ENCODE data around the gene SSB.
"Not testable (repeated sequence)": the region's sequence is repeated elsewhere in the genome, so short reads cannot be mapped to it uniquely, and the experiment has no call there.

SSB gene

DNA sequence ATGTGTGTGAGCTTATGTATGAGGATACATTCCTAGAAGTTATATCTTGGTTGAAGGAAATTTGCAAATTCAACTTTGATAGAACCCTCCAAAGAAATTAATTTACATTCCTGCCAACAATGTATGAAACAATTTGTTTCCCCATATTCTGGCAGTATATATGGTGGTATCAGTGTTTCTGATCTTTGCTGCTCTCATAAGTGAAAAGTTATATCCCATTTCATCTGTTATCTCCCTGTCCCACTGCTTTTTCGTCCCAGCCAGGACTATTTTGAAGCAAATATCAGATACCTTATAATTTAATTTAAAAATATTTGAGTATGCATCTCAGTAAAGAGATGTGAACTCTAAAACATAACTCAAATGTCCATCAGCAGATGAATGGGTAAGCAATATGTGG lies 35.7 kb downstream of the SSB start:
- TF ChIP-seq, protein P1, sequence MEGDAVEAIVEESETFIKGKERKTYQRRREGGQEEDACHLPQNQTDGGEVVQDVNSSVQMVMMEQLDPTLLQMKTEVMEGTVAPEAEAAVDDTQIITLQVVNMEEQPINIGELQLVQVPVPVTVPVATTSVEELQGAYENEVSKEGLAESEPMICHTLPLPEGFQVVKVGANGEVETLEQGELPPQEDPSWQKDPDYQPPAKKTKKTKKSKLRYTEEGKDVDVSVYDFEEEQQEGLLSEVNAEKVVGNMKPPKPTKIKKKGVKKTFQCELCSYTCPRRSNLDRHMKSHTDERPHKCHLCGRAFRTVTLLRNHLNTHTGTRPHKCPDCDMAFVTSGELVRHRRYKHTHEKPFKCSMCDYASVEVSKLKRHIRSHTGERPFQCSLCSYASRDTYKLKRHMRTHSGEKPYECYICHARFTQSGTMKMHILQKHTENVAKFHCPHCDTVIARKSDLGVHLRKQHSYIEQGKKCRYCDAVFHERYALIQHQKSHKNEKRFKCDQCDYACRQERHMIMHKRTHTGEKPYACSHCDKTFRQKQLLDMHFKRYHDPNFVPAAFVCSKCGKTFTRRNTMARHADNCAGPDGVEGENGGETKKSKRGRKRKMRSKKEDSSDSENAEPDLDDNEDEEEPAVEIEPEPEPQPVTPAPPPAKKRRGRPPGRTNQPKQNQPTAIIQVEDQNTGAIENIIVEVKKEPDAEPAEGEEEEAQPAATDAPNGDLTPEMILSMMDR (IDR thresholded peaks at IDR 0.05; ENCODE audit: low read depth, low read length, missing control alignments) = no peak
- no peak for DNase-seq (ENCODE audit: extremely low read depth, low read depth)
- no peak overlapping the region for H3K4me3 ChIP-seq (replicated peaks; ENCODE audit: low read depth, low read length)

DNA sequence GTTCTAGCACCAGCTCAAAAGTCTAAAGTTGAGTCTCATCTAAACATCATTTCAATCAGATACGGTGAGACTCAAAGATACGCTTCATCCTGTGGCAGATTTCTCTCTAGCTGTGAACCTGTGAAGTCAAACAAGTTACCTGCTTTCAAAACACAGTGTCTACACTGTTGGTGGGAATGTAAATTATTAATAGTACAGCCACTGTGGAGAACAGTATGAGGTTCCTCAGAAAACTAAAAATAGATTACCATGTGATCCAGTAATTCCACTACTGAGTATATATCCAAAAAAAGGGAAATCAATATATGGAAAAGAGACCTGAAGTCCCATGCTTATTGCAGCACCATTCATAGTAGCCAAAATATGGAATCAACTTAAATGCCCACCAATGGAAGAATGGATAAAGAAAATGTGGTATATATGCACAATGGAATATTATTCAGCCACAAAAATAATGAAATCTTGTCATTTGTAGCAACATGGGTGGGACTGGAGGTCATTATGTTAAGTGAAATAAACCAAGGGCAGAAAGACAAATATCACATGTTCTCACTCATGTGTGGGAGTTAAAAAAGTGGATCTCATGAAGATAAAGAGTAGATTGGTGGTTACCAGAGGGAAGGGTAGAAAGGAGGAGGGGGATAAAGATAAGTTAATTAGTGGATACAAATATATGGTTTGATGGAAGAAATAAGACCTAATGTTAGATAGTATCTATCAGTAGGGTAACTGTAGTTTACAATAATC lies 40.2 kb downstream of the SSB start:
- H3K4me3 ChIP-seq (replicated peaks; ENCODE audit: low read depth, low read length) = no peak overlapping the region
- no peak for DNase-seq (ENCODE audit: extremely low read depth, low read depth)
- TF ChIP-seq, protein P1 (IDR thresholded peaks at IDR 0.05; ENCODE audit: low read depth, low read length, missing control alignments) = no peak

DNA sequence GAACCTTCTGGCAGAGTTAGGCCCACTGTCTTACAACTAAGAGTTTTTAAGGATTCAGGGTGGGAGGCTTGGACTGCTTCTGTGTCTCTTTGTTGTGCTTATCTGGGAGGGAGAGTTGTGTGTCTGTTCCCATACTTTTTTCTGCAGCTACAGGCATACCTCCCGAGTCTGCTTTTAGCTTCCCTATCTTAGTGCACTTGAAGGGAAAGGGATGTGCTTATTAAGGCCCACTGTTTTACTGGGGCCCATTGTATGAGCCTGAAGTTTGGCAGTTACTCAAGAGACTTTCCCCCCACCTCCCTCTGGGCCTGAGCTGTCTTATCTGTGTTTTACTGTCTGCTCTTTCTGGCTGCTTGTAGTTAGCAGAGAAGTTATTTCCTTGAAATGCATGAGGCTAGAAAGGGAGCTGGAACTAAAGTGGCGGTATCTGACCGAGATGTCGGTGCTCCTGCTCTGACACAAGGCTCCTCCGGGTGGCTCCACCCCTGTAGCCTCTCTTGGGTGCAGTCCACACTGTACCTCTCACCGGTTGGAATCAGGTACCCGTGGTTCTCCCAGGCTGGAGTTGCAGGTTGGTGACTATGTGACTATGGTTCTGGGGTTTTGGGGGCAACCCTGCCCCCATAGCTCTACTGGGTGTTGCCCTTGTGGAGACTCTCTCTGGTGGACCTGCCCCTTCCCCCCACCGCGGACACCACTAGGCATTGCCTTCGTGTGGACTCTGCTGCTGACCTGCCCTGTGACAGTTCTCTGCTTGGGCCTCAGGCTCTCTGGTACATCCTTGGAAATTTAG lies 41.5 kb downstream of the SSB start:
- H3K4me3 ChIP-seq (replicated peaks; ENCODE audit: low read depth, low read length) = no peak overlapping the region
- no peak for DNase-seq (ENCODE audit: extremely low read depth, low read depth)
- TF ChIP-seq, protein P1 (IDR thresholded peaks at IDR 0.05; ENCODE audit: low read depth, low read length, missing control alignments) = no peak

DNA sequence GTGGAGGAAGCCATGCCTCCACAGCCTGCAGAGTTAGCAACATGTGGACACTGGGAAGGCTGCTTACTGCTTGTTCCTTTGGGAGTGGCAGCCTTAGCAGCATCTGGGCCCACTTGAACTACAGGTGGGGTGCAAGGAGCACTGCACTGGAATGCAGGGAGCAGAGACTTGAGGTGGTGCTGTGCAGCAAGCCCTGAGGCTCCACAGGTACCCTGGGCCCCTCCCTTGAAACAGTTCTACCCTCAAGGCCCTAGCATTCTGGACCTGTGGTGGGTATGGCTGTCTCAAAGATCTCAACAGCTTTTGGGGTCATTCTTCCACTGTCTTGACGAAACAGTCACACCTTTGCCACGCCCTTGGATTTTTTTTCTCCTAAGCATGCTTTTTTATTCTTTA lies 42.1 kb downstream of the SSB start:
- TF ChIP-seq, protein P1 (IDR thresholded peaks at IDR 0.05; ENCODE audit: low read depth, low read length, missing control alignments) = no peak
- no peak for DNase-seq (ENCODE audit: extremely low read depth, low read depth)
- no peak overlapping the region for H3K4me3 ChIP-seq (replicated peaks; ENCODE audit: low read depth, low read length)

DNA sequence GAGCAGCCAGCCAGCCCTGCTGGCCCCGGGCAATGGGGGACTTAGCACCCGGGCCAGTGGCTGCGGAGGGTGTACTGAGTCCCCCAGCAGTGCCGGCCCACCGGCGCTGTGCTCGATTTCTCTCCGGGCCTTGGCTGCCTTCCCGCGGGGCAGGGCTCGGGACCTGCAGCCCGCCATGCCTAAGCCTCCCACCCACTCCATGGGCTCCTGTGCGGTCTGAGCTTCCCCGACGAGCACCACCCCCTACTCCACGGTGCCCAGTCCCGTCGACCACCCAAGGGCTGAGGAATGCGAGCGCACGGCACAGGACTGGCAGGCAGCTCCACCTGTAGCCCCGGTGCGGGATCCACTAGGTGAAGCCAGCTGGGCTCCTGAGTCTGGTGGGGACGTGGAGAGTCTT lies 43.0 kb downstream of the SSB start:
- not testable (repeated sequence) for H3K4me3 ChIP-seq (replicated peaks; ENCODE audit: low read depth, low read length); DNase-seq (ENCODE audit: extremely low read depth, low read depth)

DNA sequence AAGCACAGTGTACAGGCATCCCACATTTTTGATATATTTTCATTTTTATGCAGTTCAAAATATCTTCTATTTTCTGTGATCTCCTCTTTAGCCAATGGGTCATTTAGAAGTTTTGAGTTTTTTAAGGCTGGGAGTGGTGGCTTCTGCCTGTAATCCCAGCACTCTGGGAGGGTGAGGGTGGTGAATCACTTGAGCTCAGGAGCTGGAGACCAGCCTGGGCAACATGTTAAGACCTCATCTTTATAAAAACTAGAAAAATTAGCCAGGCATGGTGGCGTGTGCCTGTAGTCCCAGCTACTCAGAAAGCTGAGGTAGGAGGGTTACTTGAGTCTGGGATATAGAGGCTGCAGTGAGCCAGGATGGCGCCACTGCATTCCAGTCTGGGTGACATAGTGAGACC lies 46.3 kb downstream of the SSB start:
- no peak for DNase-seq (ENCODE audit: extremely low read depth, low read depth)
- H3K4me3 ChIP-seq (replicated peaks; ENCODE audit: low read depth, low read length) = no peak overlapping the region
- TF ChIP-seq, protein P1 (IDR thresholded peaks at IDR 0.05; ENCODE audit: low read depth, low read length, missing control alignments) = no peak

DNA sequence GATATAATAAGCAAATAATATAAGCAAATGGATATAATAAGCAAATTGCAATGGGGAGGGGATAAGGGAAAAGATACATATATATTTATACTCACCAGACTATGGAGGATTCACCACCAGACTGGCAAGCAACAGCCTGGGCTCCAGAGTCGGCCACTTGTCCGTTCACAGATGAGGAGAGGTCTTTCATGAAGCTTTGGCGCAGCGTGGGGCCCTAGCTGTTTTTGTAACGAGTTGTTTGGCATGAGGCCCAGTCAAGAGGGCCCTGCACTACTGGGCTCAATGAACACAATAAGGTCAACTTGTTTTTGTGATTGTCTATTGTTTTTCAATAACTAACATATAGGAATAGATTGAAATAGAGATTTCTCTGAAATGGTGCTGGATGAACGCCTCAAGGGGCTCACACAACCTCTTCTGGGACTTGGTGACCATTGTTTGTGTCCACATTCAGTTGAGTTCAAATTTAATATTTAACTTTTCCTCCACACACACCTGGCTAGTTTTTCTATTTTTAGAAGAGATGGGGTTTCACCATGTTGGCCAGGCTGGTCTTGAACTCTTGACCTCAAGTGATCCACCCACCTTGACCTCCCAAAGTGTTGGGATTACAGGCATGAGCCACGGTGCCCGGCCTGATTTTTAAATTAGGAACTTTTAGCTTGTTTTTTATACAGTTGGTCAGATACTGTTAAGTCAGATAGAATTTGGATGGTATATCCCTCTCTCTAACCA lies 50.5 kb downstream of the SSB start:
- not testable (repeated sequence) for H3K4me3 ChIP-seq (replicated peaks; ENCODE audit: low read depth, low read length); DNase-seq (ENCODE audit: extremely low read depth, low read depth)
